ENCODE measurements around the gene MAEL.

- TF ChIP-seq SIN3A (IDR thresholded peaks at IDR 0.05; ENCODE audit: borderline replicate concordance, insufficient read depth, low read depth, low read length) = no peak
- no peak for TF ChIP-seq TCF7L2 (IDR thresholded peaks at IDR 0.05; ENCODE audit: low read depth, low read length)
- TF ChIP-seq CTCF (IDR thresholded peaks at IDR 0.05) = peak; percentile 65
Observed at GRCh38 chr1:166975361-166976129, 13.5 kb upstream of the MAEL start, which contains the start of gene ILDR2.

Data from Panc1 (cell line).